ENCODE data around the gene LGR6.

Gene LGR6

DNA sequence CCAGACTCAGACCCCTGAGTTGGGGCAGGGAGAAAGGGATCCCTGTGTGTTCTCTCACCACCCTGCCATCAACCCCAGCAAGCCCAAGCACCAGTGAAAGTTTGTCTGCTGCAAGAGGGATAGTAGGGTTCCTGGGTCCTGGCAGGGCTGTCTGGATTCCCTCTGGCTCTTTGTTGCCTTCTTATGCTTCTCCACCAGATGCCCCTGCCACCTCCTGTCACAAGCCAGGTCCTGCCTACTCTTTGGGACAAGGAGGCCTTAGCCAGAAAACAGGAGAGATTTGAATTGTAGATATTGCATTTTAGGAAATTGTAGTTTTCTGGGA is 126.4 kb downstream of the LGR6 start:
- no peak for ATAC-seq

DNA sequence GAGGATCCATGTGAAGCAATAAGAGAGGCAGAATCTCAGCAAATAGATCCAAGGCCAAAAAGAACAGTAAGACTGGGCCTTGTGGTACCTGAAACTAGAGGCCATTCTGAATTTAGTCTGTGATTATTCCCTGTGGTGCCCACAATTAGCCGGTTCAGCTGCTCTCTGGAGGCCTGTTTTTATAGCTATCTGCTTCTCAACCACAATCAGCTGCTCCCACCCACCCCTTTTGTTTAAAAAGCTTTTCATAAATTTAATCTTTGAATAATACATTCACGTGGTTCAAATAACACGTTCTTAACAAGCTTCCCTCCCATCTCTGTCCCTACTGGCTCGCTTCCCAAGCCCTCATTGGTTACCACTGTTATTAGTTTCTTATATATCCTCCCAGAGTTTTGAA is 130.1 kb downstream of the LGR6 start:
- TF ChIP-seq OSR1 (CRISPR knock-in tag; IDR thresholded peaks at IDR 0.05) (no peak), ISL1 (CRISPR knock-in tag; IDR thresholded peaks at IDR 0.05) (no peak), ARNTL (CRISPR knock-in tag; IDR thresholded peaks at IDR 0.05; ENCODE audit: borderline replicate concordance, low read depth) (no peak), TOX (CRISPR knock-in tag; IDR thresholded peaks at IDR 0.05; ENCODE audit: borderline replicate concordance) (no peak), ZFP3 (CRISPR knock-in tag; IDR thresholded peaks at IDR 0.05) (no peak), BACH2 (CRISPR knock-in tag; IDR thresholded peaks at IDR 0.05; ENCODE audit: borderline replicate concordance) (no peak), TCF4 (CRISPR knock-in tag; IDR thresholded peaks at IDR 0.05; ENCODE audit: borderline replicate concordance) (no peak), ESRRG (CRISPR knock-in tag; IDR thresholded peaks at IDR 0.05) (no peak), ZFP30 (CRISPR knock-in tag; IDR thresholded peaks at IDR 0.05) (no peak), GLIS3 (CRISPR knock-in tag; IDR thresholded peaks at IDR 0.05) (no peak), ZNF565 (CRISPR knock-in tag; conservative IDR thresholded peaks at IDR 0.05; ENCODE audit: low read depth) (no peak), PPARA (CRISPR knock-in tag; IDR thresholded peaks at IDR 0.05; ENCODE audit: borderline replicate concordance) (no peak), ZNF8 (CRISPR knock-in tag; IDR thresholded peaks at IDR 0.05) (no peak), CSDC2 (CRISPR knock-in tag; IDR thresholded peaks at IDR 0.05) (no peak)
- TF ChIP-seq, protein P1, sequence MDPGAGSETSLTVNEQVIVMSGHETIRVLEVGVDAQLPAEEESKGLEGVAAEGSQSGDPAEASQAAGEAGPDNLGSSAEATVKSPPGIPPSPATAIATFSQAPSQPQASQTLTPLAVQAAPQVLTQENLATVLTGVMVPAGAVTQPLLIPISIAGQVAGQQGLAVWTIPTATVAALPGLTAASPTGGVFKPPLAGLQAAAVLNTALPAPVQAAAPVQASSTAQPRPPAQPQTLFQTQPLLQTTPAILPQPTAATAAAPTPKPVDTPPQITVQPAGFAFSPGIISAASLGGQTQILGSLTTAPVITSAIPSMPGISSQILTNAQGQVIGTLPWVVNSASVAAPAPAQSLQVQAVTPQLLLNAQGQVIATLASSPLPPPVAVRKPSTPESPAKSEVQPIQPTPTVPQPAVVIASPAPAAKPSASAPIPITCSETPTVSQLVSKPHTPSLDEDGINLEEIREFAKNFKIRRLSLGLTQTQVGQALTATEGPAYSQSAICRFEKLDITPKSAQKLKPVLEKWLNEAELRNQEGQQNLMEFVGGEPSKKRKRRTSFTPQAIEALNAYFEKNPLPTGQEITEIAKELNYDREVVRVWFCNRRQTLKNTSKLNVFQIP (CRISPR knock-in tag; IDR thresholded peaks at IDR 0.05; ENCODE audit: borderline replicate concordance, low read depth), result no peak
- TF ChIP-seq, protein P2, sequence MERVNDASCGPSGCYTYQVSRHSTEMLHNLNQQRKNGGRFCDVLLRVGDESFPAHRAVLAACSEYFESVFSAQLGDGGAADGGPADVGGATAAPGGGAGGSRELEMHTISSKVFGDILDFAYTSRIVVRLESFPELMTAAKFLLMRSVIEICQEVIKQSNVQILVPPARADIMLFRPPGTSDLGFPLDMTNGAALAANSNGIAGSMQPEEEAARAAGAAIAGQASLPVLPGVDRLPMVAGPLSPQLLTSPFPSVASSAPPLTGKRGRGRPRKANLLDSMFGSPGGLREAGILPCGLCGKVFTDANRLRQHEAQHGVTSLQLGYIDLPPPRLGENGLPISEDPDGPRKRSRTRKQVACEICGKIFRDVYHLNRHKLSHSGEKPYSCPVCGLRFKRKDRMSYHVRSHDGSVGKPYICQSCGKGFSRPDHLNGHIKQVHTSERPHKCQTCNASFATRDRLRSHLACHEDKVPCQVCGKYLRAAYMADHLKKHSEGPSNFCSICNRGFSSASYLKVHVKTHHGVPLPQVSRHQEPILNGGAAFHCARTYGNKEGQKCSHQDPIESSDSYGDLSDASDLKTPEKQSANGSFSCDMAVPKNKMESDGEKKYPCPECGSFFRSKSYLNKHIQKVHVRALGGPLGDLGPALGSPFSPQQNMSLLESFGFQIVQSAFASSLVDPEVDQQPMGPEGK (CRISPR knock-in tag; IDR thresholded peaks at IDR 0.05; ENCODE audit: borderline replicate concordance), result no peak
- TF ChIP-seq, protein P3, sequence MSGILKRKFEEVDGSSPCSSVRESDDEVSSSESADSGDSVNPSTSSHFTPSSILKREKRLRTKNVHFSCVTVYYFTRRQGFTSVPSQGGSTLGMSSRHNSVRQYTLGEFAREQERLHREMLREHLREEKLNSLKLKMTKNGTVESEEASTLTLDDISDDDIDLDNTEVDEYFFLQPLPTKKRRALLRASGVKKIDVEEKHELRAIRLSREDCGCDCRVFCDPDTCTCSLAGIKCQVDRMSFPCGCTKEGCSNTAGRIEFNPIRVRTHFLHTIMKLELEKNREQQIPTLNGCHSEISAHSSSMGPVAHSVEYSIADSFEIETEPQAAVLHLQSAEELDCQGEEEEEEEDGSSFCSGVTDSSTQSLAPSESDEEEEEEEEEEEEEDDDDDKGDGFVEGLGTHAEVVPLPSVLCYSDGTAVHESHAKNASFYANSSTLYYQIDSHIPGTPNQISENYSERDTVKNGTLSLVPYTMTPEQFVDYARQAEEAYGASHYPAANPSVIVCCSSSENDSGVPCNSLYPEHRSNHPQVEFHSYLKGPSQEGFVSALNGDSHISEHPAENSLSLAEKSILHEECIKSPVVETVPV (CRISPR knock-in tag; IDR thresholded peaks at IDR 0.05), result no peak
- TF ChIP-seq, protein P4, sequence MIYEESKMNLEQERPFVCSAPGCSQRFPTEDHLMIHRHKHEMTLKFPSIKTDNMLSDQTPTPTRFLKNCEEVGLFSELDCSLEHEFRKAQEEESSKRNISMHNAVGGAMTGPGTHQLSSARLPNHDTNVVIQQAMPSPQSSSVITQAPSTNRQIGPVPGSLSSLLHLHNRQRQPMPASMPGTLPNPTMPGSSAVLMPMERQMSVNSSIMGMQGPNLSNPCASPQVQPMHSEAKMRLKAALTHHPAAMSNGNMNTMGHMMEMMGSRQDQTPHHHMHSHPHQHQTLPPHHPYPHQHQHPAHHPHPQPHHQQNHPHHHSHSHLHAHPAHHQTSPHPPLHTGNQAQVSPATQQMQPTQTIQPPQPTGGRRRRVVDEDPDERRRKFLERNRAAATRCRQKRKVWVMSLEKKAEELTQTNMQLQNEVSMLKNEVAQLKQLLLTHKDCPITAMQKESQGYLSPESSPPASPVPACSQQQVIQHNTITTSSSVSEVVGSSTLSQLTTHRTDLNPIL (CRISPR knock-in tag; IDR thresholded peaks at IDR 0.05; ENCODE audit: low read depth), result no peak
- ATAC-seq, result no peak

More for the DNA sequence above, 126.4 kb downstream of the LGR6 start:
- TF ChIP-seq, protein P1 (CRISPR knock-in tag; IDR thresholded peaks at IDR 0.05; ENCODE audit: borderline replicate concordance, low read depth), result no peak
- TF ChIP-seq PPARA (CRISPR knock-in tag; IDR thresholded peaks at IDR 0.05; ENCODE audit: borderline replicate concordance), result no peak

DNA sequence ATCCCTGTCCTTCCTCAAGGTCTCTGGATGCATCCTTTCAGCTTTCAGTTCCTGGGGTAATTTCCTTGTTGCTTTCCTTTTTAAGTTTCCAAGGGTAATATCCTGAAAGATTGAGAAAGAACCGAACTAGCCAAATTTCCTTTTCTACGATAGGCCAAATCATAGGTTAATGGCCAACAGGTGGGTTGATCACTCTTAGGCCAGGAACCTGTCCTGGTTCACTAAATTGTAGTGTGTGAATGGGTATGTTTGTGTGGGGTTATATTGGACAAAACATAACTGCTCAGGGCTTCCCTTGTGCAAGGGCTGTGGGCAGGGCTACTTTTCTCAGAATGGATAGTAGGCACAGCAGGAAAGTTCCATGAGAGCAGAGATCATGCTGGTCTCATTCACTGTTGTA is 131.0 kb downstream of the LGR6 start:
- no peak for ATAC-seq
- TF ChIP-seq ISL1 (CRISPR knock-in tag; IDR thresholded peaks at IDR 0.05) (no peak), ZC3H10 (CRISPR knock-in tag; IDR thresholded peaks at IDR 0.05) (no peak), TOX (CRISPR knock-in tag; IDR thresholded peaks at IDR 0.05; ENCODE audit: borderline replicate concordance) (no peak), GLIS3 (CRISPR knock-in tag; IDR thresholded peaks at IDR 0.05) (no peak), OSR1 (CRISPR knock-in tag; IDR thresholded peaks at IDR 0.05) (no peak), TCF4 (CRISPR knock-in tag; IDR thresholded peaks at IDR 0.05; ENCODE audit: borderline replicate concordance) (no peak), ZNF70 (CRISPR knock-in tag; IDR thresholded peaks at IDR 0.05) (no peak), ZFP30 (CRISPR knock-in tag; IDR thresholded peaks at IDR 0.05) (no peak), BACH2 (CRISPR knock-in tag; IDR thresholded peaks at IDR 0.05; ENCODE audit: borderline replicate concordance) (no peak), ZNF565 (CRISPR knock-in tag; conservative IDR thresholded peaks at IDR 0.05; ENCODE audit: low read depth) (no peak), ARNTL (CRISPR knock-in tag; IDR thresholded peaks at IDR 0.05; ENCODE audit: borderline replicate concordance, low read depth) (no peak), ZFP3 (CRISPR knock-in tag; IDR thresholded peaks at IDR 0.05) (no peak)
- TF ChIP-seq, protein P1 (CRISPR knock-in tag; IDR thresholded peaks at IDR 0.05; ENCODE audit: borderline replicate concordance, low read depth), result no peak
- TF ChIP-seq, protein P4 (CRISPR knock-in tag; IDR thresholded peaks at IDR 0.05; ENCODE audit: low read depth), result no peak
- TF ChIP-seq, protein P5, sequence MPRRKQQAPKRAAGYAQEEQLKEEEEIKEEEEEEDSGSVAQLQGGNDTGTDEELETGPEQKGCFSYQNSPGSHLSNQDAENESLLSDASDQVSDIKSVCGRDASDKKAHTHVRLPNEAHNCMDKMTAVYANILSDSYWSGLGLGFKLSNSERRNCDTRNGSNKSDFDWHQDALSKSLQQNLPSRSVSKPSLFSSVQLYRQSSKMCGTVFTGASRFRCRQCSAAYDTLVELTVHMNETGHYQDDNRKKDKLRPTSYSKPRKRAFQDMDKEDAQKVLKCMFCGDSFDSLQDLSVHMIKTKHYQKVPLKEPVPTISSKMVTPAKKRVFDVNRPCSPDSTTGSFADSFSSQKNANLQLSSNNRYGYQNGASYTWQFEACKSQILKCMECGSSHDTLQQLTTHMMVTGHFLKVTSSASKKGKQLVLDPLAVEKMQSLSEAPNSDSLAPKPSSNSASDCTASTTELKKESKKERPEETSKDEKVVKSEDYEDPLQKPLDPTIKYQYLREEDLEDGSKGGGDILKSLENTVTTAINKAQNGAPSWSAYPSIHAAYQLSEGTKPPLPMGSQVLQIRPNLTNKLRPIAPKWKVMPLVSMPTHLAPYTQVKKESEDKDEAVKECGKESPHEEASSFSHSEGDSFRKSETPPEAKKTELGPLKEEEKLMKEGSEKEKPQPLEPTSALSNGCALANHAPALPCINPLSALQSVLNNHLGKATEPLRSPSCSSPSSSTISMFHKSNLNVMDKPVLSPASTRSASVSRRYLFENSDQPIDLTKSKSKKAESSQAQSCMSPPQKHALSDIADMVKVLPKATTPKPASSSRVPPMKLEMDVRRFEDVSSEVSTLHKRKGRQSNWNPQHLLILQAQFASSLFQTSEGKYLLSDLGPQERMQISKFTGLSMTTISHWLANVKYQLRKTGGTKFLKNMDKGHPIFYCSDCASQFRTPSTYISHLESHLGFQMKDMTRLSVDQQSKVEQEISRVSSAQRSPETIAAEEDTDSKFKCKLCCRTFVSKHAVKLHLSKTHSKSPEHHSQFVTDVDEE (CRISPR knock-in tag; IDR thresholded peaks at IDR 0.05), result no peak
